ENCODE results near the gene ROBO1. TPM values are rescaled to one million over a fixed set of nuclear protein-coding genes. Genes with fewer than 3 reads are reported as not detected.

Gene ROBO1
- total and polyA plus RNA-seq, 2 of the 8 experiments (the other 6 are each of a cell fraction or from before 2014, with no cell fraction given): 51.4 to 91.0 TPM

DNA sequence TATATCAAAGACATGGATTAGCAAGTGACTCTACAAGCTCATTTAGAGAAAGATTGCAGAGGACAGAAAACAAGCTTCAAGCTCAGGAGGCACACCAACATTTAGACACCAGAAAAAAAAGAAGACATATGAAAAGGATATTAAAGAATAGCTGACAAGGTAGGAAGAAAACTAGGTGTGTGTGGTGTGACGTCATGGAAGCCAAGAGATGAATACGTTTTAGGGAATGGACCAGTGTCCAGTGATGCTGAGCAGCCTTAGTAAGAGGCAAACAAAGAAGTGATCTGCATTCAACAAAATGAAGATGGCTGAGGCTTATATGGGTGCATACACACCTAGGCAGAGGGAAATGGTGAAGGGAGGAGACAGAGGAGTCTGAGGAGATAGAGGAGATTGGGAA lies 377.4 kb downstream of the ROBO1 start:
- Histone ChIP-seq H2BK20ac (ENCODE audit: low read length) (no peak overlapping the region), H3K27me3 (replicated peaks in 1 of 4; ENCODE audit: control insufficient read depth in 3 of 4, extremely low read depth in 1 of 4, insufficient read depth in 3 of 4, low read length in 3 of 4) (no peaks in the 10 kb centered on the region), H4K91ac (replicated peaks; ENCODE audit: insufficient read length, low read length) (no peak overlapping the region), H2BK5ac (ENCODE audit: low read depth, low read length) (no peak overlapping the region), H3K23ac (ENCODE audit: insufficient read length) (no peak overlapping the region), H2BK120ac (replicated peaks; ENCODE audit: low read depth, low read length) (no peak overlapping the region), H3K79me1 (ENCODE audit: low read depth, low read length) (no peaks in the 10 kb centered on the region; the same call in 1 of the 2 replicates), H2BK12ac (ENCODE audit: low read depth, low read length) (no peak overlapping the region), H4K20me1 (replicated peaks in 1 of 2; ENCODE audit: control insufficient read depth in 1 of 2, insufficient read depth in 2 of 2, low read length in 2 of 2) (no peaks in the 10 kb centered on the region), H3K36me3 (ENCODE audit: control insufficient read depth in 2 of 4, insufficient read depth in 4 of 4, low read length in 3 of 4) (no peaks in the 10 kb centered on the region), H3K4ac (replicated peaks; ENCODE audit: insufficient read length, low read depth, low read length) (no peak overlapping the region), H3K27ac (ENCODE audit: low read depth, low read length) (no peak overlapping the region), H3K18ac (ENCODE audit: extremely low read depth, low read length) (no peak overlapping the region), H4K5ac (ENCODE audit: insufficient read length, low read depth, low read length) (no peak overlapping the region), H3K23me2 (ENCODE audit: low read depth, low read length) (no peaks in the 10 kb centered on the region), H2BK15ac (ENCODE audit: low read length) (no peak overlapping the region), H3K4me3 (ENCODE audit: extremely low read depth in 1 of 4, insufficient read depth in 2 of 4, low read depth in 3 of 4, low read length in 4 of 4) (no peak overlapping the region), H2AFZ (ENCODE audit: low read length) (0 out of 2 replicates have a peak overlapping the region, but pooled peaks have one; percentile 24), H3K4me2 (ENCODE audit: insufficient read depth in 1 of 2, low read depth in 2 of 2, low read length in 2 of 2) (no peak overlapping the region), H4K8ac (ENCODE audit: extremely low read depth, insufficient read depth, low read length) (no peak overlapping the region), H3K4me1 (replicated peaks in 1 of 4; ENCODE audit: control insufficient read depth in 3 of 4, insufficient read depth in 4 of 4, low read length in 3 of 4) (no peaks in the 10 kb centered on the region), H3K79me2 (ENCODE audit: control insufficient read depth in 1 of 2, insufficient read depth in 2 of 2, low read length in 2 of 2) (no peaks in the 10 kb centered on the region), H3K14ac (ENCODE audit: insufficient read length) (no peak overlapping the region), H3K9ac (replicated peaks in 1 of 4; ENCODE audit: extremely low read depth in 1 of 4, low read depth in 3 of 4, low read length in 3 of 4) (no peak overlapping the region), H3K9me3 (ENCODE audit: insufficient read depth in 2 of 2, low read depth in 1 of 2, low read length in 1 of 2) (no peaks in the 10 kb centered on the region), H3K56ac (replicated peaks; ENCODE audit: insufficient read length, low read depth, low read length) (no peak overlapping the region), H2AK5ac (ENCODE audit: low read depth, low read length) (no peak overlapping the region)
- POLR2A ChIA-PET (ENCODE audit: partially characterized antibody): no interaction called here
- no peak for FAIRE-seq
- DNase-seq (ENCODE audit: low read depth in 1 of 2, low spot score in 2 of 2): no peak
- CTCF ChIA-PET (ENCODE audit: partially characterized antibody): interaction anchor here (0.7 to 1.3 kb wide), 3 partner anchors 12 to 122 kb away, joined by 3 to 4 read pairs (median 3); no protein-coding TSS in a partner anchor
- WGBS, 2 experiments (ENCODE audit: extremely low coverage in 1 of 2, insufficient coverage in 1 of 2, insufficient read length in 1 of 2, insufficient replicate concordance in 2 of 2, low coverage in 1 of 2, low lambda C conversion rate in 2 of 2, missing lambda C conversion rate in 1 of 2): 87% methylated on average over 2 of the region's 2 CpGs; no CpG with 5 or more reads in 1 of the 2 experiments
- TF ChIP-seq RAD21 (IDR thresholded peaks at IDR 0.05 in 1 of 2, conservative IDR thresholded peaks at IDR 0.05 in 1 of 2; ENCODE audit: low read depth in 2 of 2, low read length in 2 of 2) (no peak), SP2 (IDR thresholded peaks at IDR 0.05; ENCODE audit: low read length) (no peak), CEBPB (IDR thresholded peaks at IDR 0.05; ENCODE audit: low read depth, low read length) (no peak), TBP (IDR thresholded peaks at IDR 0.05; ENCODE audit: low read depth, low read length) (no peak), KDM5A (IDR thresholded peaks at IDR 0.05; ENCODE audit: low read length) (no peak), BCL11A (IDR thresholded peaks at IDR 0.05; ENCODE audit: low read depth in 2 of 2, low read length in 2 of 2) (no peak), NRF1 (IDR thresholded peaks at IDR 0.05; ENCODE audit: low read depth, low read length) (no peak), SIRT6 (IDR thresholded peaks at IDR 0.05; ENCODE audit: low read length) (no peak), RBBP5 (IDR thresholded peaks at IDR 0.05; ENCODE audit: borderline replicate concordance, low read depth, low read length) (no peak), POLR2A (IDR thresholded peaks at IDR 0.05; ENCODE audit: control extremely low read depth in 1 of 2, low read depth in 2 of 2, low read length in 2 of 2) (no peak), TEAD4 (IDR thresholded peaks at IDR 0.05; ENCODE audit: low read depth, low read length) (no peak), RNF2 (IDR thresholded peaks at IDR 0.05; ENCODE audit: borderline replicate concordance, low read depth, low read length, missing control alignments, poor library complexity, severe bottlenecking) (no peak), TCF12 (IDR thresholded peaks at IDR 0.05; ENCODE audit: low read depth, low read length) (no peak), PHF8 (conservative IDR thresholded peaks at IDR 0.05; ENCODE audit: low read depth, low read length) (no peak), TAF7 (optimal IDR thresholded peaks at IDR 0.05; ENCODE audit: borderline replicate concordance, low read depth, low read length) (no peak), YY1 (IDR thresholded peaks at IDR 0.05; ENCODE audit: low read depth, low read length) (no peak)
